SK-N-MC (cell line): Measurements from ENCODE around the gene TMEM164.

Source experiments
- EZH2 ChIP-seq: fragments of 200-600 bp; sonication (generic); IDR thresholded peaks from one replicate; pipeline ENCODE4 v1.6.1; 2017; ENCODE audit warnings: antibody characterized with exemption
- POLR2AphosphoS5 ChIP-seq: IDR thresholded peaks from 2 replicates; pipeline ENCODE4 v1.6.1; 2012; ENCODE audit warnings: mild to moderate bottlenecking, low read depth, low read length, borderline replicate concordance

GRCh38 chrX:110021258-110022022 lies 18.5 kb downstream of the TMEM164 start:
- TF ChIP-seq POLR2AphosphoS5, result no peak
- TF ChIP-seq EZH2, result no peak
